Endothelial cell (in vitro differentiated cells): Measurements from ENCODE around the gene EPHA3. TPM values are rescaled to one million over a fixed set of nuclear protein-coding genes. Genes with fewer than 3 reads are reported as not detected.

Source experiments
- DNase-seq: peaks from one replicate; pipeline ENCODE4 v3.0.0; 2021; ENCODE audit warnings: low spot score
- H3K27ac Mint-ChIP-seq: one replicate; pipeline ENCODE4 v1.8.0; 2021; ENCODE audit warnings: mixed read lengths, inconsistent platforms; ENCODE audit not compliant: unreplicated experiment
- H3K27me3 Mint-ChIP-seq: one replicate; pipeline ENCODE4 v1.8.0; 2021; ENCODE audit warnings: mild to moderate bottlenecking, moderate library complexity, mixed read lengths, inconsistent platforms; ENCODE audit not compliant: unreplicated experiment
- H3K36me3 Mint-ChIP-seq: one replicate; pipeline ENCODE4 v1.8.0; 2021; ENCODE audit warnings: mild to moderate bottlenecking, low read depth, mixed read lengths, inconsistent platforms; ENCODE audit not compliant: unreplicated experiment
- H3K4me1 Mint-ChIP-seq: one replicate; pipeline ENCODE4 v1.8.0; 2021; ENCODE audit warnings: mild to moderate bottlenecking, mixed read lengths, inconsistent platforms; ENCODE audit not compliant: unreplicated experiment
- H3K4me3 Mint-ChIP-seq: one replicate; pipeline ENCODE4 v1.8.0; 2021; ENCODE audit warnings: mild to moderate bottlenecking, mixed read lengths, inconsistent platforms; ENCODE audit not compliant: unreplicated experiment
- H3K9me3 Mint-ChIP-seq: one replicate; pipeline ENCODE4 v1.8.0; 2021; ENCODE audit warnings: mixed read lengths, inconsistent platforms; ENCODE audit not compliant: unreplicated experiment
- CTCF ChIP-seq: fragments of 200-600 bp; sonication (generic); IDR thresholded peaks from one replicate; pipeline ENCODE4 v1.5.0; 2021; ENCODE audit warnings: antibody characterized with exemption; ENCODE audit not compliant: unreplicated experiment
- total RNA-seq: library from RNA; stranded (reverse); fragmentation: NEBNext Ultra II Directional; extraction: Animal tissue kit (Norgen Biotek cat#: 25700); gene quantifications from one replicate; pipeline ENCODE4 v1.2.1, GENCODE V29; 2021; ENCODE audit not compliant: unreplicated experiment

EPHA3 gene
- total RNA-seq, 1 donor from 2014 or later: not detected

- no peaks in the 10 kb centered on the region for H3K4me1 Mint-ChIP-seq
- no peak overlapping the region for H3K27ac Mint-ChIP-seq
- H3K36me3 Mint-ChIP-seq: no peaks in the 10 kb centered on the region
- DNase-seq: no peak
- no peak overlapping the region for H3K4me3 Mint-ChIP-seq
- no peak for TF ChIP-seq CTCF
- H3K27me3 Mint-ChIP-seq: no peaks in the 10 kb centered on the region
- H3K9me3 Mint-ChIP-seq: no peaks in the 10 kb centered on the region
Observed at GRCh38 chr3:89312141-89312540, 204.7 kb downstream of the EPHA3 start.

- Mint-ChIP-seq H3K9me3 (no peaks in the 10 kb centered on the region), H3K27me3 (no peaks in the 10 kb centered on the region), H3K27ac (no peak overlapping the region), H3K36me3 (no peaks in the 10 kb centered on the region), H3K4me1 (no peaks in the 10 kb centered on the region), H3K4me3 (no peak overlapping the region)
- TF ChIP-seq CTCF: no peak
- no peak for DNase-seq
Observed at GRCh38 chr3:89314454-89315098, 207.2 kb downstream of the EPHA3 start.

GRCh38 chr3:89315750-89316470, 208.5 kb downstream of the EPHA3 start:
- TF ChIP-seq CTCF: no peak
- Mint-ChIP-seq H3K4me3 (no peak overlapping the region), H3K9me3 (no peaks in the 10 kb centered on the region), H3K27me3 (no peaks in the 10 kb centered on the region), H3K4me1 (no peaks in the 10 kb centered on the region), H3K27ac (no peak overlapping the region), H3K36me3 (no peaks in the 10 kb centered on the region)
- no peak for DNase-seq

GRCh38 chr3:89320186-89320585, 212.8 kb downstream of the EPHA3 start:
- no peak for TF ChIP-seq CTCF

DNA sequence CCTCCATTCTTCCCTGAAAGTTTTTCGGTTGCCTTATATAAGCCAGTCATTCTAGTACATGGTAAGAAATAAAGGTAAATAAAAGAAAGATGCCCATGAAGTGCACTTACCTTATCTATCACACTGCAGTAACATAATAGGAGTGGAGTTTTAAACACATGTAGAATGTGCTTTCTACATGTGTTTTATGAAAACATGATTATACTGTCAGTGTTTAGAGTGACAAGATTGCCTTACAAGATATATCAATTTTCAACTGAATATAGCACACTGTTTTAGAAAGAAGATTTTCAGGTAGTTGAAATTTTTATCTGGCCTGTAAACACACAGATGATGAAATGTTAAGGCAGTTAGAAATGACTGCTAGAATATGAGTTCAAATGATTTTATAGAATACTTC, 219.6 kb downstream of the EPHA3 start:
- Mint-ChIP-seq H3K27me3 (no peaks in the 10 kb centered on the region), H3K4me1 (no peaks in the 10 kb centered on the region), H3K36me3 (no peaks in the 10 kb centered on the region), H3K4me3 (no peak overlapping the region), H3K9me3 (no peaks in the 10 kb centered on the region), H3K27ac (no peak overlapping the region)
- no peak for DNase-seq
- no peak for TF ChIP-seq CTCF

More at GRCh38 chr3:89320186-89320585, 212.8 kb downstream of the EPHA3 start:
- Mint-ChIP-seq H3K4me1 (no peaks in the 10 kb centered on the region), H3K9me3 (no peaks in the 10 kb centered on the region), H3K4me3 (no peak overlapping the region), H3K27me3 (no peaks in the 10 kb centered on the region), H3K27ac (no peak overlapping the region), H3K36me3 (no peaks in the 10 kb centered on the region)
- no peak for DNase-seq
